Endothelial cell of umbilical vein (primary cell): ENCODE data around the gene BID. TPM values are rescaled to one million over a fixed set of nuclear protein-coding genes. Genes with fewer than 3 reads are reported as not detected.
"Not testable (repeated sequence)": the region's sequence is repeated elsewhere in the genome, so short reads cannot be mapped to it uniquely, and the experiment has no call there.

Experiments
- BruUV-seq: library from RNA; stranded (reverse); fragments of 400-500 nt; replicated peaks from 2 replicates; lab custom pipeline; 2021; lab: Mats Ljungman, UMichigan
- CTCF ChIA-PET: fragments of 300-600, 350-600 bp; sonication (Branson Sonifier 250); formaldehyde crosslinking; loops from one replicate; lab custom pipeline; 2021; ENCODE audit warnings: antibody characterized with exemption, inconsistent platforms; lab: Charles Lee
- POLR2A ChIA-PET: fragments of 300-600, 350-600 bp; sonication (Branson Sonifier 250); formaldehyde crosslinking; loops from one replicate; lab custom pipeline; 2021; ENCODE audit warnings: antibody characterized with exemption, inconsistent platforms; lab: Charles Lee
- DNase-seq: peaks from one replicate; pipeline ENCODE4 v3.0.0-alpha.2; 2011; ENCODE audit warnings: low read depth, low spot score
- FAIRE-seq: peaks from 2 replicates; lab custom pipeline; 2011; peaks lifted over from hg19 to GRCh38; lab: Jason Lieb, UNC
- H2AFZ ChIP-seq: 2 replicates; pipeline ENCODE4 v1.6.0; 2012; ENCODE audit warnings: low read depth, low read length, control low read depth, inconsistent platforms
- H3K27ac ChIP-seq: 2 replicates; pipeline ENCODE4 v1.5.1; 2011; ENCODE audit warnings: low read depth, mild to moderate bottlenecking, control low read depth, low read length, moderate library complexity; ENCODE audit not compliant: insufficient read depth
- H3K27me3 ChIP-seq, 2 experiments: 2 replicates each; pipeline versions ENCODE4 v1.6.0 to v1.6.1; 2011; ENCODE audit warnings: low read length in 2 of 2, mixed read lengths in 1 of 2; ENCODE audit not compliant: control insufficient read depth in 2 of 2, insufficient read depth in 2 of 2
- H3K36me3 ChIP-seq, 2 experiments: 2 replicates in 1 of 2; 3 replicates in 1 of 2; pipeline ENCODE4 v1.5.1; 2011; ENCODE audit warnings: low read length in 2 of 2, mild to moderate bottlenecking in 1 of 2, moderate library complexity in 1 of 2; ENCODE audit not compliant: control insufficient read depth in 2 of 2, insufficient read depth in 2 of 2; ENCODE audit errors: extremely low read depth in 1 of 2
- H3K4me1 ChIP-seq: 3 replicates; pipeline ENCODE4 v1.5.1; 2011; ENCODE audit warnings: mild to moderate bottlenecking, low read length; ENCODE audit not compliant: control insufficient read depth, insufficient read depth; ENCODE audit errors: extremely low read depth
- H3K4me2 ChIP-seq: 2 replicates; pipeline ENCODE4 v1.6.1; 2011; ENCODE audit warnings: low read length, control low read depth, mixed read lengths; ENCODE audit not compliant: insufficient read depth
- H3K4me3 ChIP-seq, 3 experiments: fragments of 200-600 bp in 1 of 3; sonication (generic), shearing (Covaris generic) in 1 of 3; replicated peaks in 1 of 3; 2 replicates each; pipeline ENCODE4 v1.5.1; 2011 to 2016; ENCODE audit warnings: control low read depth in 3 of 3, low read length in 3 of 3, mild to moderate bottlenecking in 2 of 3, inconsistent platforms in 1 of 3, low read depth in 1 of 3, moderate library complexity in 1 of 3; ENCODE audit not compliant: insufficient read depth in 1 of 3
- H3K79me2 ChIP-seq: 2 replicates; pipeline ENCODE4 v1.6.0; 2012; ENCODE audit warnings: low read length, inconsistent platforms; ENCODE audit not compliant: control insufficient read depth, insufficient read depth
- H3K9ac ChIP-seq: replicated peaks from 2 replicates; pipeline ENCODE3; 2011; ENCODE audit warnings: low read length, control low read depth; ENCODE audit not compliant: insufficient read depth; ENCODE audit errors: extremely low read depth
- H3K9me1 ChIP-seq: replicated peaks from 3 replicates; pipeline ENCODE4 v1.6.0; 2011; ENCODE audit warnings: mild to moderate bottlenecking, low read length; ENCODE audit not compliant: control insufficient read depth, insufficient read depth; ENCODE audit errors: extremely low read depth
- H3K9me3 ChIP-seq: replicated peaks from 2 replicates; pipeline ENCODE4 v1.5.1; 2012; ENCODE audit warnings: low read length, inconsistent platforms; ENCODE audit not compliant: control insufficient read depth, insufficient read depth
- H4K20me1 ChIP-seq: replicated peaks from 2 replicates; pipeline ENCODE3; 2011; ENCODE audit warnings: mild to moderate bottlenecking, low read length; ENCODE audit not compliant: control insufficient read depth, insufficient read depth; ENCODE audit errors: extremely low read depth
- EZH2 ChIP-seq: IDR thresholded peaks from 2 replicates; pipeline ENCODE4 v1.6.1; 2012; ENCODE audit warnings: borderline replicate concordance, low read depth, mild to moderate bottlenecking, moderate library complexity, low read length, inconsistent platforms; ENCODE audit not compliant: severe bottlenecking
- FOS ChIP-seq: IDR thresholded peaks from 2 replicates; pipeline ENCODE4 v1.6.1; 2011; ENCODE audit warnings: mild to moderate bottlenecking, low read length, moderate library complexity, borderline replicate concordance; ENCODE audit not compliant: insufficient read depth
- JUN ChIP-seq: IDR thresholded peaks from 2 replicates; pipeline ENCODE4 v1.6.1; 2011; ENCODE audit warnings: borderline replicate concordance, low read depth; ENCODE audit not compliant: insufficient read length, insufficient read depth
- POLR2A ChIP-seq: IDR thresholded peaks from 2 replicates; pipeline ENCODE4 v1.6.1; 2012; ENCODE audit warnings: low read depth, mild to moderate bottlenecking, control low read depth, low read length
- dilution Hi-C: fragments of 300-500 bp; cut with MboI; formaldehyde crosslinking; loops from one replicate; pipeline ENCODE4 v1.15.0; 2019; ENCODE audit warnings: low sequenced_read_pairs; ENCODE audit not compliant: extremely low pct_ligation_motif_present
- intact Hi-C: fragments of 100-400 bp; cut with micrococcal nuclease; formaldehyde crosslinking; loops from one replicate; pipeline ENCODE4 v1.10.0; 2022
- polyA plus RNA-seq, 4 experiments: library from polyadenylated mRNA; depleted of rRNA in 3 of 4; stranded (reverse) in 3 of 4; unstranded in 1 of 4; fragments of >200 nt; gene quantifications; 2 replicates each; pipeline versions ENCODE4 v1.2.1 to v1.2.3, GENCODE V29; 2011 to 2012; ENCODE audit warnings: missing spikeins in 1 of 4
- total RNA-seq: library from RNA; stranded (reverse); gene quantifications from 2 replicates; pipeline ENCODE4 v1.2.3, GENCODE V29; 2021
- TF ChIP-seq, protein P1 (sequence below): IDR thresholded peaks from 2 replicates; pipeline ENCODE4 v1.6.1; 2011; ENCODE audit not compliant: insufficient read depth, insufficient read length
- TF ChIP-seq, protein P2 (sequence below), 2 donors: IDR thresholded peaks; 1 replicate in 1 of 2; 2 replicates in 1 of 2; pipeline ENCODE4 v1.5.1; 2011; ENCODE audit warnings: low read length in 2 of 2, mild to moderate bottlenecking in 2 of 2, moderate library complexity in 2 of 2, control low read depth in 1 of 2, inconsistent platforms in 1 of 2, low read depth in 1 of 2; ENCODE audit not compliant: insufficient read depth in 1 of 2; ENCODE audit errors: extremely low read depth in 1 of 2

The BID gene
- total and polyA plus RNA-seq, 2 donors (not counting 3 experiments of a cell fraction or from before 2014, with no cell fraction given) = 39.0 to 119 TPM

DNA sequence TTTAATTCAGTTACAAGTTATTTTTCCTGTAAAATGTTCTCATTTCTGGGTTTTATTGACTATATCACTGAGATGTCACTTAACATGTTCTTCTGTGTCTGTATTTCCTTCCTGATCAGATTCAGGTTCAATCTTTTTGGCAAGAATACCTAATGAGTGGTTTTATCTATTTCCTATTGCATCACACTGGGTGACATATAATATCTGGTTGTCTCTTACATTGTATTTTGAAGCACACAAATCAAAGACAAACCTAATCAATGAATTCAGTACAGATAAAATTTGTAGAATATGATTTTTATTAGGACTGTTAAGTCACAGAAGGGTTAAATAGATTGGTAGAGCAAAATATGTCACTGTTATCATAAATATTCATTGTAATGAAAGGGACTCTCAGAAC is 75.3 kb downstream of the BID start:
- Histone ChIP-seq H3K4me3 (no peak overlapping the region), H3K27ac (no peak overlapping the region), H3K4me2 (no peak overlapping the region), H3K4me1 (peaks cover 11% of the 10 kb centered on the region), H3K36me3 (peaks cover 0 to 1% of the 10 kb centered on the region in 2 experiments), H3K27me3 (no peaks in the 10 kb centered on the region), H2AFZ (no peak overlapping the region), H3K9me1 (no peaks in the 10 kb centered on the region), H4K20me1 (no peaks in the 10 kb centered on the region), H3K9me3 (no peaks in the 10 kb centered on the region), H3K79me2 (no peaks in the 10 kb centered on the region), H3K9ac (no peak overlapping the region)
- dilution Hi-C loops (no loop called here), intact Hi-C loops (no loop called here)
- no TSS peak for BruUV-seq
- no peak for DNase-seq
- CTCF ChIA-PET = no interaction called here
- POLR2A ChIA-PET = no interaction called here
- FAIRE-seq = no peak
- TF ChIP-seq EZH2 (no peak), JUN (no peak), FOS (no peak), POLR2A (no peak)
- TF ChIP-seq, protein P1, sequence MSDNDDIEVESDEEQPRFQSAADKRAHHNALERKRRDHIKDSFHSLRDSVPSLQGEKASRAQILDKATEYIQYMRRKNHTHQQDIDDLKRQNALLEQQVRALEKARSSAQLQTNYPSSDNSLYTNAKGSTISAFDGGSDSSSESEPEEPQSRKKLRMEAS = no peak
- TF ChIP-seq, protein P2, sequence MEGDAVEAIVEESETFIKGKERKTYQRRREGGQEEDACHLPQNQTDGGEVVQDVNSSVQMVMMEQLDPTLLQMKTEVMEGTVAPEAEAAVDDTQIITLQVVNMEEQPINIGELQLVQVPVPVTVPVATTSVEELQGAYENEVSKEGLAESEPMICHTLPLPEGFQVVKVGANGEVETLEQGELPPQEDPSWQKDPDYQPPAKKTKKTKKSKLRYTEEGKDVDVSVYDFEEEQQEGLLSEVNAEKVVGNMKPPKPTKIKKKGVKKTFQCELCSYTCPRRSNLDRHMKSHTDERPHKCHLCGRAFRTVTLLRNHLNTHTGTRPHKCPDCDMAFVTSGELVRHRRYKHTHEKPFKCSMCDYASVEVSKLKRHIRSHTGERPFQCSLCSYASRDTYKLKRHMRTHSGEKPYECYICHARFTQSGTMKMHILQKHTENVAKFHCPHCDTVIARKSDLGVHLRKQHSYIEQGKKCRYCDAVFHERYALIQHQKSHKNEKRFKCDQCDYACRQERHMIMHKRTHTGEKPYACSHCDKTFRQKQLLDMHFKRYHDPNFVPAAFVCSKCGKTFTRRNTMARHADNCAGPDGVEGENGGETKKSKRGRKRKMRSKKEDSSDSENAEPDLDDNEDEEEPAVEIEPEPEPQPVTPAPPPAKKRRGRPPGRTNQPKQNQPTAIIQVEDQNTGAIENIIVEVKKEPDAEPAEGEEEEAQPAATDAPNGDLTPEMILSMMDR (IDR thresholded peaks at IDR 0.05; ENCODE audit: extremely low read depth in 1 of 2, insufficient read depth in 1 of 2, low read depth in 1 of 2, low read length in 2 of 2) = no peak

DNA sequence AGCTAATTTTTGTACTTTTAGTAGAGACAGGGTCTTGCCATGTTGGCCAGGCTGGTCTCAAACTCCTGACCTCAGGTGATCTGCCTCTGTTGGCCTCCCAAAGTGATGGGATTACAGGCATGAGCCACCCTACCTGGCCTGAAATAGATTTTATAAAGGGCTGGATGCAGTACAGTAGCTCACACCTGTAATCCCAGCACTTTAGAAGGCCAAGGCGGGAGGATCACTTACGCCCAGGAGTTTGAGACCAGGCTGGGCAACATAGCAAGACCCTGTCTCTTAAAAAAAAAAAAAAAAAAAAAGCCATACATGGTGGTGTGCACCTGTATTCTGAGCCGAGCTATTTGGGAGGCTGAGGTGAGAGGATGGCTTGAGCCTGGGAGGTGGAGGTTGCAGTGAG is 76.0 kb downstream of the BID start:
- H3K27ac ChIP-seq, DNase-seq, dilution Hi-C loops, H3K36me3 ChIP-seq, H3K79me2 ChIP-seq, H3K9me3 ChIP-seq, H4K20me1 ChIP-seq, H3K9me1 ChIP-seq, CTCF ChIA-PET, FAIRE-seq, BruUV-seq, H3K4me2 ChIP-seq, H2AFZ ChIP-seq, H3K27me3 ChIP-seq, H3K4me3 ChIP-seq, POLR2A ChIA-PET, intact Hi-C loops, H3K9ac ChIP-seq: not testable (repeated sequence)
- peaks cover 11% of the 10 kb centered on the region for H3K4me1 ChIP-seq

DNA sequence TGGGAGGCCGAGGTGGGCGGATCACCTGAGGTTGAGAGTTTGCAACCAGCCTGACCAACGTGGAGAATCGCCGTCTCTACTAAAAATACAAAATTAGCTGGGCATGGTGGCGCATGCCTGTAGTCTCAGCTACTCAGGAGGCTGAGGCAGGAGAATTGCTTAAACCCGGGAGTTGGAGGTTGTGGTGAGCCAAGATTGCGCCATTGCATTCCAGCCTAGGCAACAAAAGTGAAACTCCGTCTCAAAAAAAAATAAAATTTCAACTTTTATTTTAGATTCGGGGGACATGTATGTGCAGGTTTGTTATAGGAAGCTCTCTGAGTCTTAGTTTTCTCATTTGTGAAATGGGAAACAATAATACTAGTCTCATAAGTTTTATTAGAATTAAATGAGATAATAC is 77.1 kb downstream of the BID start:
- BruUV-seq, POLR2A ChIA-PET, H4K20me1 ChIP-seq, H3K27ac ChIP-seq, H2AFZ ChIP-seq, H3K36me3 ChIP-seq, H3K79me2 ChIP-seq, intact Hi-C loops, DNase-seq, H3K9me3 ChIP-seq, H3K9me1 ChIP-seq, dilution Hi-C loops, CTCF ChIA-PET, H3K4me3 ChIP-seq, H3K9ac ChIP-seq, H3K4me2 ChIP-seq, FAIRE-seq, H3K27me3 ChIP-seq: not testable (repeated sequence)
- H3K4me1 ChIP-seq = peaks cover 11% of the 10 kb centered on the region
